Measurements from ENCODE around the gene PPP1R17.
A peak's percentile ranks its signal among the peaks of the same experiment; 100 is the strongest.

The PPP1R17 gene

GRCh38 chr7:31687024-31687748 lies at the start of gene PPP1R17:
TSS of gene PPP1R17 (plus strand) at chr7:31687215. CDS start at chr7:31692442, 5,227 bp downstream.
- no peak for DNase-seq

GRCh38 chr7:31640381-31640780 lies 46.6 kb upstream of the PPP1R17 start:
- no peak for DNase-seq

GRCh38 chr7:31642681-31643115 lies 44.3 kb upstream of the PPP1R17 start:
- DNase-seq: no peak

GRCh38 chr7:31646942-31647341 lies 40.1 kb upstream of the PPP1R17 start:
- no peak for DNase-seq

- no peak for DNase-seq
Measured at GRCh38 chr7:31647511-31647910, 39.5 kb upstream of the PPP1R17 start.

GRCh38 chr7:31648288-31648687 lies 38.7 kb upstream of the PPP1R17 start:
- no peak for DNase-seq

GRCh38 chr7:31648880-31649279 lies 38.1 kb upstream of the PPP1R17 start:
- no peak for DNase-seq

GRCh38 chr7:31651234-31652062 lies 35.6 kb upstream of the PPP1R17 start:
- DNase-seq: no peak

GRCh38 chr7:31652063-31652326 lies 35.0 kb upstream of the PPP1R17 start:
- no peak for DNase-seq

GRCh38 chr7:31663072-31663471 lies 23.9 kb upstream of the PPP1R17 start:
- DNase-seq: no peak

GRCh38 chr7:31664890-31665289 lies 22.1 kb upstream of the PPP1R17 start:
- no peak for DNase-seq

- no peak for DNase-seq
Measured at GRCh38 chr7:31665546-31665945, 21.5 kb upstream of the PPP1R17 start.

GRCh38 chr7:31669461-31669860 lies 17.6 kb upstream of the PPP1R17 start:
- no peak for DNase-seq

GRCh38 chr7:31679574-31680305 lies 7.3 kb upstream of the PPP1R17 start:
- no peak for DNase-seq

GRCh38 chr7:31683445-31684225 lies 3.4 kb upstream of the PPP1R17 start:
- DNase-seq: no peak

GRCh38 chr7:31688372-31688771 lies 1.4 kb downstream of the PPP1R17 start:
- DNase-seq: no peak

GRCh38 chr7:31688996-31689395 lies 2.0 kb downstream of the PPP1R17 start:
- DNase-seq: no peak

GRCh38 chr7:31690935-31691334 lies 3.9 kb downstream of the PPP1R17 start:
- DNase-seq: peak; percentile 36

GRCh38 chr7:31692451-31692850 lies 5.4 kb downstream of the PPP1R17 start:
- no peak for DNase-seq

- no peak for DNase-seq
Measured at GRCh38 chr7:31692871-31693270, 5.9 kb downstream of the PPP1R17 start.

- DNase-seq: no peak
Measured at GRCh38 chr7:31695859-31696614, 9.0 kb downstream of the PPP1R17 start.

GRCh38 chr7:31699050-31699449 lies 12.0 kb downstream of the PPP1R17 start:
- DNase-seq: no peak
